MM.1S (cell line): ENCODE data around the gene ISG15.

Experiments
- DNase-seq: peaks from one replicate; pipeline ENCODE4 v3.0.0-alpha.2; 2015
- H2AFZ ChIP-seq: fragments of 300-600 bp; sonication (generic); 2 replicates; pipeline ENCODE4 v1.6.0; 2016; ENCODE audit warnings: antibody characterized with exemption, low read length
- H3F3A ChIP-seq: fragments of 300-600 bp; sonication (generic); 2 replicates; pipeline ENCODE4 v1.6.1; 2016; ENCODE audit warnings: mild to moderate bottlenecking, antibody characterized with exemption, low read length, moderate library complexity, mixed read lengths; ENCODE audit not compliant: insufficient read depth
- H3K27ac ChIP-seq: fragments of 300-600 bp; sonication (generic); 2 replicates; pipeline ENCODE4 v1.5.1; 2016; ENCODE audit warnings: mild to moderate bottlenecking, low read length
- H3K27me3 ChIP-seq: fragments of 300-600 bp; sonication (generic); replicated peaks from 2 replicates; pipeline ENCODE4 v1.6.0; 2016; ENCODE audit warnings: low read length; ENCODE audit not compliant: insufficient read depth
- H3K36me3 ChIP-seq: fragments of 300-600 bp; sonication (generic); replicated peaks from 2 replicates; pipeline ENCODE4 v1.6.1; 2016; ENCODE audit warnings: mild to moderate bottlenecking, low read length, mixed read lengths; ENCODE audit not compliant: insufficient read depth
- H3K4me1 ChIP-seq: fragments of 300-600 bp; sonication (generic); 2 replicates; pipeline ENCODE4 v1.6.1; 2016; ENCODE audit warnings: low read length, mixed read lengths
- H3K4me2 ChIP-seq: fragments of 300-600 bp; sonication (generic); 2 replicates; pipeline ENCODE4 v1.6.0; 2016; ENCODE audit warnings: low read depth, low read length
- H3K4me3 ChIP-seq: fragments of 300-600 bp; sonication (generic); 2 replicates; pipeline ENCODE4 v1.5.1; 2016; ENCODE audit warnings: low read length, mixed read lengths
- H3K79me2 ChIP-seq: fragments of 300-600 bp; sonication (generic); 2 replicates; pipeline ENCODE4 v1.6.1; 2016; ENCODE audit warnings: mixed run types, low read length, mixed read lengths
- H3K9ac ChIP-seq: fragments of 300-600 bp; sonication (generic); 2 replicates; pipeline ENCODE4 v1.6.1; 2016; ENCODE audit warnings: low read length, mixed read lengths
- H3K9me2 ChIP-seq: fragments of 300-600 bp; sonication (generic); replicated peaks from 2 replicates; pipeline ENCODE4 v1.6.1; 2016; ENCODE audit warnings: mild to moderate bottlenecking, low read length, mixed read lengths; ENCODE audit not compliant: insufficient read depth
- H3K9me3 ChIP-seq: fragments of 300-600 bp; sonication (generic); replicated peaks from 2 replicates; pipeline ENCODE4 v1.6.1; 2016; ENCODE audit warnings: mild to moderate bottlenecking, low read length, mixed read lengths; ENCODE audit not compliant: insufficient read depth
- H4K20me1 ChIP-seq: fragments of 300-600 bp; sonication (generic); 2 replicates; pipeline ENCODE4 v1.6.1; 2016; ENCODE audit warnings: mild to moderate bottlenecking, low read length, moderate library complexity, mixed read lengths; ENCODE audit not compliant: insufficient read depth
- CTCF ChIP-seq: fragments of 300-600 bp; sonication (generic); IDR thresholded peaks from 2 replicates; pipeline ENCODE4 v1.5.1; 2016; ENCODE audit warnings: antibody characterized with exemption, low read length, mixed read lengths
- EZH2 ChIP-seq: fragments of 300-600 bp; sonication (generic); optimal IDR thresholded peaks from 2 replicates; pipeline ENCODE3; 2017; ENCODE audit warnings: low read depth, mild to moderate bottlenecking, antibody characterized with exemption, low read length, mixed read lengths
- EZH2phosphoT487 ChIP-seq: fragments of 300-600 bp; sonication (generic); IDR thresholded peaks from 2 replicates; pipeline ENCODE4 v1.6.1; 2018; ENCODE audit warnings: antibody characterized with exemption, low read length

ISG15 gene

GRCh38 chr1:978835-979743 is 34.2 kb upstream of the ISG15 start:
- Histone ChIP-seq H3K79me2 (no peaks in the 10 kb centered on the region), H3K36me3 (no peaks in the 10 kb centered on the region), H3K4me2 (no peak overlapping the region), H3K9me3 (no peaks in the 10 kb centered on the region), H2AFZ (no peak overlapping the region), H4K20me1 (no peaks in the 10 kb centered on the region), H3K4me1 (peaks cover 6% of the 10 kb centered on the region; the same call in 1 of the 2 replicates), H3F3A (no peaks in the 10 kb centered on the region), H3K27ac (no peak overlapping the region), H3K9me2 (no peaks in the 10 kb centered on the region), H3K4me3 (no peak overlapping the region), H3K27me3 (peaks cover 67% of the 10 kb centered on the region), H3K9ac (no peak overlapping the region)
- no peak for DNase-seq
- TF ChIP-seq CTCF, result no peak
- no peak for TF ChIP-seq EZH2phosphoT487
- TF ChIP-seq EZH2, result peak; percentile 45

GRCh38 chr1:979744-980072 is 33.6 kb upstream of the ISG15 start:
- Histone ChIP-seq H3K9me2 (no peaks in the 10 kb centered on the region), H3K4me3 (no peak overlapping the region), H4K20me1 (no peaks in the 10 kb centered on the region), H3K79me2 (no peaks in the 10 kb centered on the region), H3K36me3 (no peaks in the 10 kb centered on the region), H2AFZ (no peak overlapping the region), H3K4me1 (peaks cover 6% of the 10 kb centered on the region; the same call in 1 of the 2 replicates), H3K9me3 (no peaks in the 10 kb centered on the region), H3K9ac (no peak overlapping the region), H3F3A (no peaks in the 10 kb centered on the region), H3K27ac (no peak overlapping the region), H3K27me3 (peaks cover 64% of the 10 kb centered on the region), H3K4me2 (no peak overlapping the region)
- TF ChIP-seq EZH2 (no peak), CTCF (no peak), EZH2phosphoT487 (no peak)
- no peak for DNase-seq

GRCh38 chr1:980137-980571 is 33.1 kb upstream of the ISG15 start:
- H3K9me3 ChIP-seq, result no peaks in the 10 kb centered on the region
- H3K4me2 ChIP-seq, result no peak overlapping the region
- TF ChIP-seq CTCF (no peak), EZH2phosphoT487 (no peak), EZH2 (no peak)
- no peaks in the 10 kb centered on the region for H3K36me3 ChIP-seq
- H3K27me3 ChIP-seq, result peaks cover 67% of the 10 kb centered on the region
- H3K9me2 ChIP-seq, result no peaks in the 10 kb centered on the region
- no peak overlapping the region for H3K27ac ChIP-seq
- H3K4me1 ChIP-seq, result peaks cover 6% of the 10 kb centered on the region; the same call in 1 of the 2 replicates
- H4K20me1 ChIP-seq, result no peaks in the 10 kb centered on the region
- DNase-seq, result no peak
- H3K9ac ChIP-seq, result no peak overlapping the region
- H3K4me3 ChIP-seq, result no peak overlapping the region
- H3F3A ChIP-seq, result no peaks in the 10 kb centered on the region
- no peak overlapping the region for H2AFZ ChIP-seq
- H3K79me2 ChIP-seq, result no peaks in the 10 kb centered on the region
